ENCODE measurements around the gene PTPRD.

GRCh38 chr9:9631284-9631683, 981.5 kb downstream of the PTPRD start:
- no peak for TF ChIP-seq POLR2A (IDR thresholded peaks at IDR 0.05; ENCODE audit: low read depth, low read length)
- no peak for TF ChIP-seq TAF1 (IDR thresholded peaks at IDR 0.05; ENCODE audit: borderline replicate concordance, low read depth, low read length)

Data from GM12892 (cell line).